Activated CD4-positive, alpha-beta T cell treated with anti-CD3 and anti-CD28 coated beads, Interleukin-2, amount 50 U/mL, for 24 hours (primary cell): ENCODE measurements around the gene SLC37A2.
"Not testable (repeated sequence)": the region's sequence is repeated elsewhere in the genome, so short reads cannot be mapped to it uniquely, and the experiment has no call there.

Source experiments
- DNase-seq, 2 donors: peaks; one replicate each; pipeline ENCODE4 v3.0.0-alpha.2; 2020; ENCODE audit warnings: low read depth in 1 of 2, low spot score in 1 of 2

Gene SLC37A2

DNA sequence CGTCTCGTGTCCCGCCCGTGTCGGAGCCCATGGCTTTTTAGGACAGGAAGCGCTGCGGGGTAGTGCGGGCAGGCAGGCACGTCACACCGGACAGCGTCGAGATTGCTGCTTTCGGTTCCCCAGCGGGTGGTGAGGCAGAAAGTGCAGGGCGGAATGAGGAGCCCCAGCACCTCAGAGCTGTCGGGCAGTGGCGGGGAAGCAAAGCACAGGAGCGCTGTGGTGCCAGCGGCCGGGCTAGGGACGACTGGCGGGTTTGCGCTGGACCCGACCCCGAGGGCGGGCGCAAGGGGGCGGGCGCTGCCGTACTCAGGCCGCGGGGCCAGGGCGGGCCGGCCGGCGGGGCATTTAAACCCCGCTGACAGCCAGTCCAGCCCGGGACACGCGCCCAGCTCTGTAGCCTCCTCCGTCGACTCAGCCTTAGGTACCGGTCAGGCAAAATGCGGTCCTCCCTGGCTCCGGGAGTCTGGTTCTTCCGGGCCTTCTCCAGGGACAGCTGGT, at the start of gene SLC37A2:
SLC37A2 (plus strand) TSS at position 375 of the 498 bp plus-strand sequence; CDS start at position 438, 63 bp downstream.
- no peak for DNase-seq

GRCh38 chr11:125016413-125016812, 46.7 kb upstream of the SLC37A2 start:
- no peak for DNase-seq

DNA sequence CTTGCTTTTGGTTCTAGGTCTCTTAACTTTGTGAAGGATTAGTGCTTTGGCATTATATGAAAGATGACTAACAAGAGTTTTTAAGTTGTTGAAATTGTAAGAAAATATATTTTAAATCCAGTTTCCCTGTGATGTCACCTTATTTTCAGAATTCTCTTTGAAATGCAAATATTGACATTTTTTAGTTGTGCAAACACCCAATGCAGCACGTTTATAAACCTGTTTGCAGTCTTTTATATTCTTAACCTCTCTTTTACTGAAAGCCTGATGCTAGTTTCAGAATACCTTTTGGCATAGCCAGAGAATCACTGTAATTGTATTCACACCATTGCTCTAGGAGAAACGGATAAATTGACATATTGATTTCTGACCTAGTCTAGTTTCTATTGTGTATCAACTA, 42.8 kb upstream of the SLC37A2 start:
- DNase-seq, result no peak

- DNase-seq, result no peak
These were observed 40.6 kb upstream of the SLC37A2 start for GRCh38 chr11:125022551-125022950.

DNA sequence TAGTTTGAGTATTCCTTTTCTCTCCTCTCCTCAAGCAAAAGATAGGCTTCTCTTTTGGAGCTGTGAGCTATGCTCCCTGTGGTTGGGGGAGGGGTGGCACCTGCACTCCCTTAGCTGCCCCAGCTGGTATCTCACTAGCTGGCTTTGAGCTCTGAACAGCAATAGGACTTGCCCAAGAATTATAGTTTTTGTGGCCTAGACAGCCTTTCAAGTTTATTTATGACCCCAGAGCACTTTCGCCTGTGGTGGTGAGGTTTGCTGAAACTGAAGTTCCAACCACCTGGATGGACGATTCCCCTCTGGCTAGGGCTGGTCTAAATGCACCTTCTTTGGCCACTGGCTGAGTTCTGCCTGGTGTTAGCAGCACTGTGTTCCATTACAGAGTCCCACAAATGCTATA, 37.1 kb upstream of the SLC37A2 start:
- no peak for DNase-seq

DNA sequence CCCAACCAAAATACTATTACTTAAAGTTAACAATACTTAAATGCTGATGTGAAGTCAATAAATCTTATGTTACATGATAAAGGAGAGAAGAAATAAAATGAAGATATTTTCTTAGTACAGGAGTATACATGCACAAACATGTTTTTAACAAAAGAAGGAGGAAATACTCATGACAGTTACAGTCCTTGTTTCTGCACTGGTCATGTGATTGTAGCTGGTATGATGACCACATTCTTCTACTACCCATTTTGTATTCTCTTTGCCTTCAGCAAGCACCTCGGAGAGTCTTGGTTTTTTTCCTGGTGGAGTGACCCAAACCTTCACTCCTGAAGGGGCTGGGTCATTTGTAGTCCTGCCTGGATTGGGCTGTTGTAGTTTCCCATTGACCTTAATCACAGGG, 33.7 kb upstream of the SLC37A2 start:
- not testable (repeated sequence) for DNase-seq

GRCh38 chr11:125036933-125037332, 26.2 kb upstream of the SLC37A2 start:
- DNase-seq, result no peak

DNA sequence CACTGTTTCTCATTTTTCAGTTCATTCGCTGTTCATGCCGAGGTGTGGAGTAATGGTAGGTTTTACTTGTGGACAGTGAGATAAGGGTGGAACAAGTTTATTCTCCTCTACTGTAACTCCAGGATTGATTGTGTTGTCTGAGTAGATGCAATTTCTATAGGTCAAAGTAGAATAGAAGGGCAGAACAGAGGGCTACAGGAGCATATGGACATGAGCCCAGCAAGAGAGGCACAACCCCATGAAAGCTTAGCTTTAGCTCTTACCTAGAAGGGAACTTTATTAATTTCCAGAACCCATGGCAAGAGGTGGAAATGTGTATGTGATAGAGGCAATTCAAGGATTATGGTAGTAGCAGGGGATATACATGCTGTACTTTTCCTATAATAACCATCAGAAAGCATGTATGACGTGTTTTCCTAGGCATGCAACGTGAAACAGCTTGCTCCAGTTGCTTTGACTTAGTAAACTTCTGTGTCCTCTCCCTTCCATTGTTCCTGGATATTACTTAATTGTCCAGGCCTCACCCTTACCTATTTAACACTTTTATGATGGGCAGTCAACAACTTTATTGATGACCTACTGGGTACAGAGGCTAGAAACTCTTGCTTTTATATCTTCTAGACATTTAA, 13.8 kb upstream of the SLC37A2 start:
- no peak for DNase-seq

DNA sequence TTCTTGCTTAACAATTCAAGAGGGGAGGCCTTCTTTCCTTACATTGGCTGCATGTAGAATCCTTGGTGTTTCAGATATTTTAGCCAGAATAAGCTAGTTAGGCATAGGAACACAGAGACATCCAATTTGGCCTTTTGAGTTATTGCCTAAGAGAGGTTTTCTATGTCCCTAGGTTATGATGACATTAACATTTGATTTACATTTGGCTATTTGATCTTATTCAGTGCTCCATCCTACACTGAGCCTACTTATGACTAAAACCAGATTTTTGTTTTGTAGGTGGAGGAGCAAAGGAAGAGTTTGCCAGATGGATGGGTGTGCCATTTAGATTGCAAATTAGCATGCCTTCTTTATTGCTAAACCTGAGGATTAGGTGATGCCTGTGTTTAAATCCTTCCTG, 11.1 kb upstream of the SLC37A2 start:
- DNase-seq, result no peak

- no peak for DNase-seq
These were observed 9.9 kb upstream of the SLC37A2 start for GRCh38 chr11:125053167-125053566.

GRCh38 chr11:125055107-125055715, 7.9 kb upstream of the SLC37A2 start:
- DNase-seq, result no peak

- not testable (repeated sequence) for DNase-seq
These were observed 7.0 kb upstream of the SLC37A2 start for GRCh38 chr11:125056111-125056510.

DNA sequence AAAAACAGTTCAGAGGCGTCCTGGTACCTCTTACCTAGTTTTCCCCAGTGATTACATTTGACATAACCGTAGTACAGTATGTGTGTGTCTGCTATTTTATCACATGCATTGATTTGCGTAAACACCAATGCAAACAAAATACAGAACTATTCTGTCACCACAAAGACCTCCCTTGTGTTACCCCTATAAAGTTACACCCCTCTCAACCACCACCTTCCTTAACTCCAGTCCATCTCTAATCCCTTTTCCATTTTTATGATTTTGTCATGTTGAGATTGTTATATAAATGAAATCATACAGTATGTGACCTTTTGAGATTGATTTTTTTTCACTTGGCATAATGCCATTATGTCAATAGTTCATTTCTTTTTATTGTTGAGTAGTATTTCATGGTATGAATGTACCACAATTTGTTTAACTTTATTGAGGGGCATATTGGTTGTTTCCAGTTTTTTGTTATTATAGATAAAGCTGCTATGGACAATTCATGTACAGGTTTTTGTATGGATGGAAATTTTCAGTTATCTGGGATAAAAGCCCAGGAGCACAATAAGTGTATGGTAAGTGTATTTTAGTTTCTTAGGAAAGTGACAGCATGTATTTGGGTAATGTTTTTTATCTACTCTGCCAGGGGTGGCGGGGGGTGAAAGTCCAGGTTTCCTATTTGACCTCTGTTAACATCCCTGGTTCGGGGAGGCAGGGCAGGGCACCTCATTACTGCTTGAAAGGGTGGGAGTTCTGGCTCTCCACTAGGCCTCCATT, 6.0 kb upstream of the SLC37A2 start:
- DNase-seq, result no peak

GRCh38 chr11:125057693-125058016, 5.5 kb upstream of the SLC37A2 start:
- no peak for DNase-seq

GRCh38 chr11:125061281-125061680, 1.8 kb upstream of the SLC37A2 start:
- DNase-seq, result no peak

DNA sequence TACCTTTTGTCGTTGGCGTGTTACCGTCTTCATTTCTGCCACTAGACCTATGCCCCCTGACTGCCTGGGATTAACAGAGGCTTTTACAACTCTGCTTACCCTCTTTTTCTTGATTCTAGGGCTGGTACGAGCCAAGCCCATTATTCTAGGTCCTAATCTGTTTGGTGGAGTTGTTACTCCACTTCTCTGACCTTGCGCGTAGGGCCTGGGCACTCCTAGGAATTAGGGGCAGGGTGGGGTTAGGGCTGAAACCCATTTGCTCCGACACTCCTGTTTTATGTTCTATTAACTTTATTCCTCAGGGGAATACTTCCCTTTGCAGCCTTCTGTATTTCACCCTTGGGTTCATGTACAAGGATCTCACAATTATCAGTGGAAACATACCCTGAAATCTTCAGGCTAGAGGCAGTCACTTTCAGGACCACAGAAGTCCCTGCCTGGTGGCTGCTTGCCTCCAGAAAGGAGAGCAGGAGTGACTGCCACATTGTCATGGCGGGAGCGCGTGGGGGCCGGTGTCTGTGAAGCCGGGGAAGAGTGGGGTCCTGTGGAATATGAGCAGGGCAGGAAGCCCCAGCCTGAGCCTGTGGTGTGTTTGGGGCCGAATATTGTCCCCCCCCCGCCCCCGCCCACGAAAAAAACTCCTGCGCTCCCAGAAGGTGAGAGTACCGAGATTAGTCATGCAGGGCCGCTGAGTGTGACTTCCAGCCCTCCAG, 731 bp upstream of the SLC37A2 start:
- no peak for DNase-seq

GRCh38 chr11:125063429-125064043, 431 bp downstream of the SLC37A2 start:
- DNase-seq, result no peak

DNA sequence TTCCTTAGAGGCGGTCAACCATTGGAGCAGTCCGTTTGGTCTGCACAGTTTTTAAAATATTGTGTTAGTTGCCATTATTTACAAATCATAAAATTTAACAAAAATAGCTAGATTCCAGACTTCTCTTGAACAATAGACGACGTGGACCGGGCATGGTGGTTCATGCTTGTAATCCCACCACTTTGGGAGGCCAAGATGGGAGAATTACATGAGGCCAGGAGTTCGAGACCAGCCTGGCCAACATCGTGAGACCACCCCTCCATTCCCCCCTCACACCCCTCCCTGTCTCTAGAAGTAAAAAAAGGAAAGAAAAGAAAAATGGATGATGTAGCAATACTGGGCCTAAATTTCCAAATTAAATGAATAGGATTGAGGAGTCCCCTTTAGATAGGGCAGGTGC, 965 bp downstream of the SLC37A2 start:
- DNase-seq, result no peak

DNA sequence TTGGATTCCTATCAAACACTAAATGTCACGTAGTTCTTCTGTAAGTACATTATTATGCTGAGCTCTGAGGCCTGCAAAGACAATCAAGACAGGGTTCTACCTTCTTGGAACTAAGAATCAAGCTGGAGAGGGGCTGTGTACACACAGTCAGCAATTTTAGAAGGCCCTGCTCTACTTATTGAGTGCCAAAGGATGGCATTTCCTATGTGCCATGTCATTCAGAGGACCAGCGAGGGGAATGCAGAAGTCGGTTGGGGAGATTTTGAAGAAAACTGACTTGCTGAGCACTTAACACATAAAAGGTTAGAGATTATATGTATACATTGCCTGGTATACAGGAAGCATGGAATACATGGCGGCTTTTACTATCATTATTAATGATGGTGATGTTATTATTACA, 5.3 kb downstream of the SLC37A2 start:
- DNase-seq, result no peak

DNA sequence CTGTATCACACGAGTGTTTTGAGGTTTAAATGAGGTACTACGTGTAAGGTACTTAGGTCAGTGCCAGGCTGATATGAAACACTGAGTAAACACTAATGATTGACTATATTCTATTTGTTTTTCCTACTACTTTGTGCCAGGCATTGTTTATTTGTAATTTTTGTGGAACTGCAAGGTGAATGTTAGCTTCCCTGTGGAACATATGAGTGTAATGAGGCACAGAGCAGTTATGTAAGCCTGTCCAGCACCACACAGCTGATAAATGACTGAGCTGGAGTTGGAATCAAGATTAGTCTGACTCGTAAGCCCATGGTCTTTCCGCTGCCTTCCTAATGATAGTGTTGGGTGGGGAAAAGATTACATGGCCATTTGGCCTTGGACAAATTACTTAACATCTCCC, 5.9 kb downstream of the SLC37A2 start:
- no peak for DNase-seq

GRCh38 chr11:125069796-125070195, 6.7 kb downstream of the SLC37A2 start:
- no peak for DNase-seq
